ENCODE results near the gene CWC27. TPM values are rescaled to one million over a fixed set of nuclear protein-coding genes. Genes with fewer than 3 reads are reported as not detected.
A peak's percentile ranks its signal among the peaks of the same experiment; 100 is the strongest.

CWC27 gene
- total RNA-seq, 1 donor from 2014 or later, result 20.8 TPM

DNA sequence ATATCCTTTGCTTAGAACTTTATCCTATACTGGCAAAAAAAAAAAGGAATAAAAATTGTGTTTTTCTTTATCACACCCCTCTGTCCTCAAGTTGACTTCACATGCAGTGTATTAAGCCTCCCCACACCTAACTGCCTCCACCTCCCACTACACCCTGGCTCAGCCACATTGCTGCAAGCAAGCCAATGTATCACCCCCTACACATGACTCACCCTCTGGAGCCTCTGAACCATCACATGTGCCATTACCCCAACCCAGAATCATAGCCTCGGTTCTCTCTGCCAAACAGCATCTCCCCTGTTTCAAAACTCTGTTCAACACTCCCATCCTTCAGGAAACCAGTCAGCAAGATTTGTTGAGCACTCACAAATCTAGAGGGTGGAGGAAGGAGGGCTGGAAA, 209.0 kb downstream of the CWC27 start:
- DNase-seq (ENCODE audit: low read depth), result no peak

- DNase-seq (ENCODE audit: low read depth), result no peak
Observed at GRCh38 chr5:64978546-64978945, 209.8 kb downstream of the CWC27 start.

- DNase-seq (ENCODE audit: low read depth), result no peak
Observed at GRCh38 chr5:64979531-64979930, 210.8 kb downstream of the CWC27 start.

DNA sequence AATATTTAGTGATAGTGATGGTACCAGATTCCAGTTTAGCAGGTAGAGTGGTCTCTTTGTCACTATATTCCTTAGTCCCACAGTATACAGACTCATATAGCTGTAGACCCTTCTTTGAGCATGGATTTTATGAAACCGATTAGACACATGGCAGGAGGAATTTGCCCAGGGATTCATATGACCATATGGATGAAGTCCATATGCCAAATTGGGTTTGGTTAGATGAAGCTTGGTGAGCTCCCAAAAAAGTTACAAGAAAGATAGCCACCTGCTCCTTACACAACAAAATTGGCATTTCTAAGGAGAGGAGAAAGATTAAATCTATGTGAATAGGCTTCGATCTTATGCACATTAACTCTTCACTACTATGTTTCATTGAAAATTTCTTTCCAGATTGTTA, 211.4 kb downstream of the CWC27 start:
- no peak for DNase-seq (ENCODE audit: low read depth)

GRCh38 chr5:64987768-64988167, 219.0 kb downstream of the CWC27 start:
- no peak for DNase-seq (ENCODE audit: low read depth)

GRCh38 chr5:65009207-65009606, 240.5 kb downstream of the CWC27 start:
- DNase-seq (ENCODE audit: low read depth), result no peak

GRCh38 chr5:65010841-65011240, 242.1 kb downstream of the CWC27 start:
- DNase-seq (ENCODE audit: low read depth), result no peak

- DNase-seq (ENCODE audit: low read depth), result no peak
Observed at GRCh38 chr5:65012301-65012892, 243.7 kb downstream of the CWC27 start.

GRCh38 chr5:65013166-65013565, 244.4 kb downstream of the CWC27 start:
- DNase-seq (ENCODE audit: low read depth), result no peak

DNA sequence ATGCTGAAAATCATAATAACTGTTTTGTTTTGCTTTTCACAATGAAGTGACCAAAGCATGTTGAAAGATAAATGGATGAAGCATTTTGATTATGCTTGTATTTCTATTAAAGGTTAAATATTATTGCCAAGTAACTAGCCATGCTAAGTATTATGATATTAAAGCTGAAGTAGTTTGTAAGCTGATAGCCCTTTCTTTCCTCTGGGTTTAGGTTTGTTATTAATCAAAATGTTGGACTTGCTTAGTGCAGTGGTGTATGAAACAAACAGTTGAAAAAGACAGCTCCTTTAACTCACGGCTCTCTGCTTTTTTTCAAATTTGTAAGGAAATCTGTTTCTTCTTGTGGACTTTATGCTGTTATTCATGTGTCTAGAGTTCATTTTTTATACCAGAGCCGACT, 246.0 kb downstream of the CWC27 start:
- no peak for DNase-seq (ENCODE audit: low read depth)

DNA sequence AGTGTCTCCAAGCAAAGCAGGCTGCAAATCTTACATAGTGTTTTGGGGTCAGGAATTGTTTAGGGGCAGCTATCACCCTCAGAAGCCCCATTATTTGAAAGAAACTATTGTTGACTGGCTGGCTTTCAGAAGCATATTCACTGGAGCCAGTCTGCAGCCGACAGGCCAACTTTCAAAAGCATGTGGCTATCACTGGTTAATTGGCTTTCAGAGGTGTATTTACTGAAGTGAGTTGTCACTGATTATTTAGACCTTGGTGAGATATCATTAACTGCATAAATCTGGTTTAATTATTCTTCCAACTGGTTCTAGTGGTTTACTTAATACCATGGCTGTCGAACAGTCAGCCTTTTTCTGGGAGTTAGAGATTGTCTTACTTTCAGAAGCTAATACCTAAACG, 247.0 kb downstream of the CWC27 start:
- DNase-seq (ENCODE audit: low read depth), result no peak

GRCh38 chr5:65017636-65018035, 248.9 kb downstream of the CWC27 start:
- DNase-seq (ENCODE audit: low read depth), result no peak

DNA sequence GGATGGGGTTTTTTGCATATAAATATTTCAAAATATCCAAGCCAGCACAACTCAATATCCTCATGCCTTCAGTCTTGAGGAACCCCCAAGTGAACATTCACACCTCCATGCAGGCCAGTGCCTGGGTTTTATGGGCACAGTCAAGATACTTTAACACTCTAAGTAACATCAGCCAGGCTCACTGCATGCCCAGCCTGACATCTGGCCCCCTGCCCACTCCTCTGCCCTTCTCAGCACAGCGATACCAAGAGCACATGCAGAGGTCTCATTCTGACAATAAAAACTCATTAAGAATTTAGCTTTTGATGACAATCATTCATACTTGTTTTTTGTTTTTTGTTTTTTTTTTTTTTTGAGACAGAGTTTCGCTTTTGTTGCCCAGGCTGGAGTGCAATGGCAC, 250.0 kb downstream of the CWC27 start:
- DNase-seq (ENCODE audit: low read depth), result no peak

DNA sequence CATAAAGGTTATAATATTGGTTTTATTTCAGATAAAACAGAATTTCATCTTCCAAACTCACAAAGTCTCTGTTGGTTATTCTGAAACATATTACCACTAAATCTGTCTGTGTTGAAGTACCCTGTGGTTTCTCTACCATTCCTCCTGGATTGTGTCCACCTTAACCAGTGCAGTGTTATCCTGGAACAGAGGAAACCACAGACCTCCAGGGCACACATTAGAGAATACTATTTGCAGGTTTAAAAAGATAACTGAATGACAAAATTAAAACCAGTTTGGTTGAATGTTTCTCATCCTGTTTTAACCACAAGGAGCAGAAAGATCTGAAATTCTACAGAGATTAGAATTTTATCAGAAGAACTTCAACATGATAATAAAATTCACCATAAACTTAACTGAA, 251.8 kb downstream of the CWC27 start:
- peak; percentile 39 for DNase-seq (ENCODE audit: low read depth)

GRCh38 chr5:65021527-65022226, 252.9 kb downstream of the CWC27 start:
- DNase-seq (ENCODE audit: low read depth), result peak; percentile 70

DNA sequence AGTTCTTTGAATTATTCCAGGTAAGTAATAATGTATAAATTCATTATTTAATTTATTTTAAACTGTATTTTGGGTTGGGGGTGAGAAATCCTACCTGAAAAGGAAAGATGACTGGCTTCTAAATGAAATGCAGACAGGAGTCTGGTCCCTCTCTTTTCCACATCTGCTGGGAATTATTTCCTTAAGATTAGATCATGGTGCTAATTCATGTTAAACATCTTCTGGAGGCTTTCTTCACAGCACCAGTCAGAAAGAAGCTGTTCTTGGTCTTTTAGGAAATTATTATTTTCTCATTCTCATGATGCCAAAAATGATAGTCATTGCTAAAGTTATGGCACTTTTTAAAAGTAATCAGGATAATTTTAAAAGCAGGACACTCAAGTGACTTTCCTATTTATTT, 254.2 kb downstream of the CWC27 start:
- DNase-seq (ENCODE audit: low read depth), result no peak

DNA sequence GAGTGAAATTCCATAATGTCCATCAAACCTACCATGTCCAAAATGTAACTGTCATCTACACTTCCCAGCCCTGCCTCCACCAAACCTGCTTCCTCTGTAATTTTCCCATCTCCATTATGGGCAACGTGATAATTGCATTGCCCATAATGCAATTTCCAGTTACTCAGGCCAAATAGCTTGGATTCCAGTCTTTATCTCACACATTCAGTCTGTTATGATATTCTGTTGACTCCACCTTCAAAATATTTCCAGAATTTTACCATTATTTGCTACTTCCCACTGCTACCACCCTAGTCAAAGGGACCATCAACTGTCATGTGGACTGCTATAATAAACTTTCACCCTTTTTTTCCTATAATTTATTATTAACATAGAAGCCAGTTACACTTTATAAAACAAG, 256.0 kb downstream of the CWC27 start:
- no peak for DNase-seq (ENCODE audit: low read depth)

GRCh38 chr5:65026816-65027548, 258.3 kb downstream of the CWC27 start:
- DNase-seq (ENCODE audit: low read depth), result no peak

- no peak for DNase-seq (ENCODE audit: low read depth)
Observed at GRCh38 chr5:65029178-65029577, 260.4 kb downstream of the CWC27 start.

DNA sequence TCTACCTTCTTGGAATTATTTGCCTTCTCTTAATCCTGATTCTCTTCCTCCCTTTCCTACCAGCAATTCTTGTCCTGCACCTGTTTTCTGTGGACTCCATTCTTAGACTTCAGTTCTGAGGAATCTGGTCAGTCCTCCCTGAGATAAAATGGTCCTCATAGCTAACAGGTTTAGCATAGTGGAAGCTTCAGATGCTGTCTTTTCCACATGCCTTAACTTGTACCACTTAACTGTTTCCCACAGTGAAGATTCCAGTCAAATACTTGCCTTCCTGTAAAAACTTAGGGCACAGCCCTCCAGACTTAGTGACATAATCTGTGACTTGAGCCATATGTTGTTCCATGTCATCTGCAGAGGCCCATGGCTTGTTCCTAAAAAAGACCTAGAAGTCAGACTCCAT, 261.3 kb downstream of the CWC27 start:
- peak; percentile 32 for DNase-seq (ENCODE audit: low read depth)

DNA sequence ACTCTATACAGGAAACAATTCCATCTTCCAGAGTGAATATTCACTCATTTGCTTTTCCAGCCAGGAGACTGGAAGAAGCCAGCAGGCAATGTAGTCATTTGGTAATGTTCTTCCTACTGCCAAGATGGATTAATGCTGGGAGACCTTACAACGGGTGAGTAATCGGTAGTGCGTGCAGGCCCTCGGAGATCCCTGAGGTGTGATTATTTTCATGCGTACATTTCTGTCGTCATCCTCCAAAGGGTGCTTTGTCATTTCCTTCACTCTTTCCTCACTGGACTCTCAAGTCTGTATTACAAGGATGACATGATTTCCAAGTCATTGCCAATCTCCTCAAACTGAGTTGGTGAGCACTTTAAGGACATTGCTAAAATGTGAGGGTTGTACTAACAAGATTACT, 263.5 kb downstream of the CWC27 start:
- DNase-seq (ENCODE audit: low read depth), result peak; percentile 42

GRCh38 chr5:65034029-65034812, 265.5 kb downstream of the CWC27 start:
- DNase-seq (ENCODE audit: low read depth), result peak; percentile 93

Data from myocyte (in vitro differentiated cells).